Activated CD4-positive, alpha-beta T cell treated with anti-CD3 and anti-CD28 coated beads, Interleukin-10, Interleukin-2, amounts not matched to agents 100 ng/mL and 50 ng/mL, durations not matched to agents 16 hours and 8 hours (primary cell): ENCODE measurements around the gene ATP8A2.
"Not testable (repeated sequence)": the region's sequence is repeated elsewhere in the genome, so short reads cannot be mapped to it uniquely, and the experiment has no call there.

Experiments used
- DNase-seq: peaks from one replicate; pipeline ENCODE4 v3.0.0-alpha.2; 2020

ATP8A2 gene

DNA sequence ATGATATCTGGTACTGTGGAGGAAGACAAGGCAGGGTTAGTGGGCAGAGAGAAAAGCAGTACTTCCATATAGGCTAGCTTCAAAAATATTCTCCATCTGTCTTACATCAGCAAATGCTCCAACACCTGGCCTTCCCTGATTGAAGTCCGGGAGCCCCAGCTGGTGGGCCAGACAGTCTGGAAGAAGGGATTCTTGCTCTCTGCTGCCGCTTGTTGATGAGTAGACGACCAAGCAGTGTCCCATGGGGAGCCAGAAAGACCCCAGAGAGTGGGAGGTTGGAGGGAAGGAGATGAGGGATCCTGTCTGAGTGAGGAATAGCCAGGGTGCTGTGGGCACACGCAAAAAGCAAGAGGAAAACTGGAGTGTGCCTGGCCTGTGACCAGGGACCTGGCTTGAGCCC is 95.1 kb downstream of the ATP8A2 start:
- DNase-seq, result no peak

DNA sequence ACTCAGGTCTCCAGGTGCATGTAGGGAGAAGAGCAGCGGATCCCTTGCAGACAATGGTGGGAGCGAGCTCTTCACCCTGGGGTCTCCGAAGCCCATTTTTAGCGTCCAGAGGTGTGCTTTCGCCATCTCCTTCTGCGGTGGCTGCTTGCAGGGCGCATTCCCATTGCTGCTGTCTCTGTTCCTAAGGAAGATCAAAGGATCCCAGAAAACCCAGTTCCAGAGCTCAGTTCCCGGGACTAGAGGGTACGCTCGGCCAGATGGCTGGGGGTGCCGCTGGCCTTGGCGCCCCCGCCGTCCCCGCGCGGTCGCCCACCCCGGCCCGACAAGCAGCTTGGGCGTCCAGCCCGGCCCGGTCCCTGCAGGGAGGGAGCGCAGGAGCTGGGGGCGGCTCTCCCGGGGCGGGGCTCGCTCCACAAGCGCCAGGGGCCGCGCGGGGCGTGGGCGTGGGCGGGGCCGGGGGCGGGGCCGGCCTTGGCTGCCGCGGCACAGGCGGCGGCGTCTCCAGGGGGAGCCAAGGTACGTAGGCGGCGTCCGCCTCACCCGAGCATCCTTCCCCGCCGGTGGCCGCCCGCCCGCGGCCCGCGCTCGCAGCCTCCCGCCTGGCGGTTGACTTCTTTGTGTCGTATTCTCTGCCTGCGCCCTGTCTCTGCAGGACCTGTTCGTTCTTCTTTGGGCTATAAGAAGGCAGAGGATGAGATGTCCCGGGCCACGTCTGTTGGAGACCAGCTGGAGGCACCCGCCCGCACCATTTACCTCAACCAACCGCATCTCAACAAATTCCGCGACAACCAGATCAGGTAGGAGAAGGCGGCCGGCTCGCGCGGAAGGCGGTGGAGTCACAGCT is 96.8 kb downstream of the ATP8A2 start:
- peak; percentile 40 for DNase-seq

DNA sequence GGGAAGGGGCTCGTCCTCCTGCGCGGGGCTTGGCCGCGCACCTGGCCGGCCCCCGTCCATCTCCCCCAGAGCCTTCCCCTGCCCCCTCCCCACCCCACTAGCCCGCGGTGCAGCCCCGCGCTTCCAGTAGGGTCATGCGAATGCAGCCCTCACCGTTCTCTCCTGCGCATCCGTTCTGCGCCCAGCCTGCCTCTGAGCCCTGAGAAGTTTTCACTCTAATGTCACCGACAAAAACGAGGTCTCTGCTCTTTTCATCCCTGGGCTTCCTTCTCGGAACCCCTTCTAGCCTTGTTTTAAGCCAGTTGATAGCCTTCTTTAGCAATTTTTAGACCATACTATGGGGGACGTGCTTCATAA is 97.4 kb downstream of the ATP8A2 start:
- no peak for DNase-seq

DNA sequence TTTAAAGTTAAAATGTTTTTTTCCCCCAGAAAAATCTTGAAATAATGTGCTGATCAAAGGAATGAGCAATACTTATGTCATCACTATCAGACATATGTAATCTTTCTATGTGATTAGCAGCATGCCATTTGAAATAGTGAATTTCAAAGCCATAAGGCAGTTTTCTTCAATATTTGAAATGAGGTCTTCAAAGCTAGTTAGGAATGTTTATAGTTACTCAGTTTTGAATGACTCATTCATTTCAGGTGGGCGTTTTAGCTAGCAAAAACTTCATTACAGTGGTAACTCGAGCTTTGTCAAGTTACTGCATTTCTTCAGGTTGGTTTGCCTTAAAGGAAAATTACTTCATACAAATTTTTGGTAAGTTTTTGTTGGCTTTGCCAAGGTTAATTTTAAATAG is 102.1 kb downstream of the ATP8A2 start:
- DNase-seq, result no peak

DNA sequence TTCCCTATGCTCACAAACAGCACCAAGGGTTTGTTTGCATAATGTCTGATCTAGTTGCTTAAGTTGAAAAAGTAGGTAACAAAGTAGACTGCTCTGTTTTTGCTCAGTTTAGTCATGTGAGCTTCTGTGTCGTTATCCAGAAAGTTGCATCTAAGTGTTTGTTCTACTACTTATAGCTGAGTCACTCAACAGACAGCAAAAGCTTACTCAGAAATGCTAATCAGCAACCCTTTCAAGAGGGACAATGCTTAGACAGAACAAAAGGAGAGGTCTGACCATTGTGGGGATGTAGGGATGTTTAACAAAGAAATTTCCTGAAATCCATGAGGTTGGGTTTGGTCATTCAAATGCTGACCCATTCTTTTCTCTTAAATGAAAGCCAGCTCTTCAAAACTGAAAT is 106.4 kb downstream of the ATP8A2 start:
- no peak for DNase-seq

DNA sequence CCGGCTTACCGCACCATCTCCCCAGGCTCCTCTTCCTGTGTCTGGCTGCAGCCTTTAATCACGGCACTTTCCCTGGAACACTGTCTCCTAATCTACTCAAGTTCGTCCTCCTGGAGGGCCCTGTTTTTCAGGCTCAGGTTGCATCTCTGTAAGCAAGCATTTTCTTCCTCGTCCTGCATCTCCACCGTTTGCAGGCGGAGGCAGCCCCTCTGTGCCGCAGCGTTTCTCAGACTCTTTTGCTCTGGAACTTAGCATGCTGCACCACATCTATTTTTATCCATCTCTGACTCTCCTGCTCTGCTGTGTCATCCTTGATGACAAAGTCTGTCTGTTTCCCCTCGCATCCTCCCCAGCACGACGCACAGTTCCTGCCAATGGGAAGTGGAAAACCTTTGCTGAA is 117.5 kb downstream of the ATP8A2 start:
- DNase-seq, result no peak

DNA sequence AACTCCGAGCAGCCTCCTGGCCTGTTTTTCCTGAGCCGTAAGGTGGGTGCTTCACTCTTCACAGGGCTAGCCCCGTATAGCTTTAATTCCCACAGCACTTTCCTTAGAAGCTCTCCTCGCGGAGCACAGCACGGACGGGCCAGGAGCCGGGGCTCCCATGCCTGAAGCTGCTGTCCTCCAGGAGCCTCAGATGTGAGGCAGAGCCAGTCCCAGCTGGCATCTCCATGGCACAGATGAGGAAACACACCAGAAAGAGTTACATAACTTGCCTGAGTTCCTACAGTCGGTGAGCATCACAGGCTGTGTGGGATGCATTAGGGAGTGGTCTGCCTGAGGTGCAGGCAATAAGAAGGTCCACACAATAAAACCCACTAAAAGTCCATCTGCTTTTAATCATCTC is 118.5 kb downstream of the ATP8A2 start:
- no peak for DNase-seq

DNA sequence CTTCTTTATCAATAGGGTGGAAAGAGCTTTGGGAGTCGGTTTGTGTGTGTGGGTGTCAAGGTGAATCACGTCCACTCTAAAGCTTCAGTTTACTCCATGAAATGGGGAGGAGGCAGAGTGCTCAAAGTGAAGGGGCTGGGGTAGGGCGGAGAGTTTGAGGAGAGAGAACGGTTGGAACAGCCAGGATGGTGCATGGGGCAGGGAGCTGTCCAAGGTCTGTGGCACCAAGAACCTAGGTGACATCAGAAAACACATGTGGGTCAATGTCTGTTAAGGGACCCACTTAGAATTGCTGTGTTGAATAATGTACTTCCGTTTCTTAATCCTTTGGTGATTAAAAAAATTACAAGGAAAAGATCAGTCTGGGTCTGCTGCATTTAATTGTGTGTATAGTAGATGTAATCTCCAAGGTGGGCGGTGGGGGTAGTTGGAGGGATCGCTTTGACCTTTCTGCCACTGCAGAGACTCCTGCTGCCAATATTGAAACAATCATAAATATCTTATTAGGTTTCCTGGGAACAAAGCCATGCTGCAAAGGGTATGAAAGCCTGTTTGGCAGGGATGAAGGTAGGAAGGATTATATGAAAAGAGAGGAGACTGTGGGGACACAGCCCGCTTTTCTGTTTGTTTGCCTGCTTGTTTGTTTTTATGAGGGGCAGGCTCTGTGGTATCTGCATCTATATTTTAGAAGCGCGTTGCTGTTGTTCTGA is 122.3 kb downstream of the ATP8A2 start:
- DNase-seq, result no peak

DNA sequence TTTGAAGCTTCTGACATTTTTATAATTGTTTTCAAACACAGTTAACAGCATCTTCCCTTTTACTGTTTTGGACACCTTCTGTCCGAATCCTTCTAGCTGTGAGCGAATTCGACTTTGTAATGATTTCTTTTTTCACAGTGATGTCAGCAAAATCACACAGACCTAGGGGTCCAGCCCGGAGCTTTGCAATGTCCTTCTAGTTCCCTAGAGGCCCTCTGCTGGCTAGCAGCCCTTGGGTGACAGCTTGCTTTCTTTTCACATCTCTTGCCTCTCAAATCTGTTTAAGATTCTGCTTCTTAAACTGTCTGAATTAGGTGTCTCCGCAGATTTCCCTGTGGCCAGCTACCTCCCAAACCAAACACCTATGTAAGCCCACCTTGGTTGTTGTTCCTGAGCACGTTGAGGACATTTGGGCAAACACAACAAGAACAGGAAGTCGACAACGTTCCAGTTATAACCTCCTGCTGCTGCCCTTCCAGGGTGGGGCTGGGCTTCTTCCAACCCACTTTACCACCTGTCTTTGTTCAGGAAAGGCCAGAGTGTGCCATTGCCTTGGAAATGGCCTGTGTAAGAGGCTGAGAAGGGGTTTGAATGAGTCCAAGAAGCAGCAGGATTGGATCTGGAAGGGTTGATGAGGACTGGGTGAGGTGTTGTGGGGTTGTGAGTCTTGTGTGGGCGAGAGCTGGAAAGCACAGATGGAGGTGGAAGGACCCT is 123.1 kb downstream of the ATP8A2 start:
- DNase-seq, result no peak

DNA sequence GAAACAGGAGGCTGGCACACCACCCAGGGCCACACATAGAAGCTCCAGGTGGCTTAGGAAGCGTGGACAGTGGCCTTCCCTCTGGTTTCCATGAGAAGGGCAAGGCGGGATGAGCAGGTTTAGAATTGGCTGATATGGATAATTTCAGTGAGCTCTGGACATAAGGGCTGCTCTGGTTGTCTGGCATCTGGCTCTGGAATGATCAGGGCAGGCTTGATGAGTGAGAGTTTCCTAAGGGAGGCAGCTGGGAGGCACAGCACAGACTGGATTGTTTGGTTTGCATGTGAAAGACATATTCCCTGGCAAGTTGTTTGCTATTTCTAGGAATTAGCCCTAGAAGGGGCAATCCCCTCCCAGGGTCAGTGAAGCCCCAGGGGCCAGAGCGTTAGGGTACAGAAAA is 129.5 kb downstream of the ATP8A2 start:
- no peak for DNase-seq

DNA sequence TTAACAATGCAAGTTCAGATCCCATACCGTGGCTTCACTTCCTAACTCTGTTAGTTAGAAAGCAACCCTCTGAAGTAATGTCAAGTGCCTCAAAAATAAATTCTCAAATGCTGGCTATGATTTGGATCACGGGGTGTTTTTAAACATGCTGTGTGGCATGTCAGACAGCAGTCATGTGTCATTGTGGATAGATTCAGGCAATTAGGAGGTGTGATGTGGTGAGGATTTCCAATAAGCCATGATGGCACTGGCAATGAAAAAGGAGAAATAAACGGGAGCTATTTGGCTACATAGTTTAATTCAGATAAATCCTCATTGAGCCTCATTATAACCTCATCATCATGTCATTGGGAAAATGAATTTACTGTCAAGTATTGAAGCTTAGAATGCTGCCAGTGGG is 130.3 kb downstream of the ATP8A2 start:
- no peak for DNase-seq

DNA sequence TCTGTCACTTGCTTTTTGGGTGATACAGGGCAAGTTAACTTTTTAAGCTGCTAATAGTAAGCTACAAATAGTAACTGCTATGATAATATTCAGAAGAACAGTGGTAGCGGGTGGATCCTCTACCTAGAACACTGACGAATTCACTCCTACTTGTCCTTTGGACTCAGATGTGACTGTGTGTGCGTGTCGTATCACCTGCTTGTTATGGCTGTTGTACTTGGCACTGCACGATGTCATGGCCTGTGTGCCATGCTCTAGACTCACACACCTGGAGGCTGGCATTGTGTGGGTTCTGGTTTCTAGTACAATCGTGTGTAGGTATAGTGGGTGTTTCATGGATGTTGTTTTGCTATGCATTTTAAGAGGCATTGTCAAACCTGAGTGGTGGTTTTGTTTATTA is 130.8 kb downstream of the ATP8A2 start:
- DNase-seq, result no peak

DNA sequence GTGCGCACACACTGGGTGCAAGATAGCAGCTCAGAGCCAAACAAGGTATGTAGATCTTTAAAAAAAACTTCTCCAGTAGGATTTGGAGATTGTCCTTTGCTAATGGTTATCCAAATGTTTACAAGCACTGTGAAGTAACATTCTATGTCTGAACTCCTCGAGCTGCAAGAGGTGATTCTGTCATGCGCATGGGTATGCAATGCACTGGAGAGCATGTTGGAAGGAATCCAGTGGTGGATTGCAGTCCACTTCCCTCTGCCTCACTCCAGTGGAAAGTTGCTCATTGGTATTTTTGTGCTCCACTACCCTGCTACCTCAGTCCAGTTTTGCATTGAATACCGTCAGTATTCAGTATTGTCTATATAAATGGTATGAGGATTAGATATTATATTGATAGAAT is 132.1 kb downstream of the ATP8A2 start:
- DNase-seq, result no peak

DNA sequence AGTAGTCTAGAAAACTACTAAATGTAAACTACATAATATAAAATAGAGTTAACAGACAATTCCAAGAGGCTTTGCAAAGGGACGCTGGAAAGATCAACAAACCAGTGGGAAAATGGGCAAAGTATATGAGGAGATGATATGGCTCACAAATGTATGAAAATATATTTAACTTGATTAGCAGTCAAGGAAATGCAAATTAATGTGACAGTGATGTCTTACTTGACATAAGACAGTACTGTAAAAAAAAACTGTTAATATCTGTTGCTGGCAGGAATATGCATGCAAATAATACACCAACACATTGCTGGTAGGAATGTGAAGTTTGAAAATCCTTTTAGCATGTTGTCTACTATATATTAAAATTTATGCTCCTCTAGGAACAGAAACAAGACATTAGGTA is 136.1 kb downstream of the ATP8A2 start:
- DNase-seq, result no peak

DNA sequence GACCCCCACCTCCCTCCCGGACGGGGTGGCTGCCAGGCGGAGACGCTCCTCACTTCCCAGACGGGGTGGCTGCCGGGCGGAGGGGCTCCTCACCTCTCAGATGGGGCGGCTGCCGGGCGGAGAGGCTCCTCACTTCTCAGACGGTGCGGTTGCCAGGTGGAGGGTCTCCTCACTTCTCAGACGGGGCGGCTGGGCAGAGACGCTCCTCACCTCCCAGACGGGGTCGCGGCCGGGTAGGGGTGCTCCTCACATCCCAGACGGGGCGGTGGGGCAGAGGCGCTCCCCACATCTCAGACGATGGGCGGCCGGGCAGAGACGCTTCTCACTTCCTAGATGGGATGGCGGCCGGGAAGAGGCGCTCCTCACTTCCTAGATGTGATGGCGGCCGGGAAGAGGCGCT is 141.3 kb downstream of the ATP8A2 start:
- DNase-seq, result not testable (repeated sequence)

DNA sequence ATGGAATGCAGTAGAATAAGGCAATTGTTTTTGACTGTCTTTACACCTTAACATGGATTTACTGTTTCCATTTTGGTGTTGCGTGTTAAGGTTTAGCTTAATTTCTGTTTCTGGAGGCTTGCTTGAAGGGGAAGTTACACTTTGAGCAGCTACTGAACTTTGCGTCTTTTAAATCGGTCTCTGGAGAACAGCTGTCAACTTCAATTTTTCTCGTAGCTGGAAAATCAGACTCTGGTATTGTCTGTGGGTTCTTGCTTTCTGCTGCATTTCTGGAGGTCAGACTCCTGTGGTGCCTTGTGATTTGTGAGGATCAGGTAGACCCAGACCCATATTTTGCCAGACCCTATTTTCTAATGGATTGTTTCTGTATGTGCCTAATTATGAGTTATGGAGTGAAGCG is 146.7 kb downstream of the ATP8A2 start:
- DNase-seq, result no peak

DNA sequence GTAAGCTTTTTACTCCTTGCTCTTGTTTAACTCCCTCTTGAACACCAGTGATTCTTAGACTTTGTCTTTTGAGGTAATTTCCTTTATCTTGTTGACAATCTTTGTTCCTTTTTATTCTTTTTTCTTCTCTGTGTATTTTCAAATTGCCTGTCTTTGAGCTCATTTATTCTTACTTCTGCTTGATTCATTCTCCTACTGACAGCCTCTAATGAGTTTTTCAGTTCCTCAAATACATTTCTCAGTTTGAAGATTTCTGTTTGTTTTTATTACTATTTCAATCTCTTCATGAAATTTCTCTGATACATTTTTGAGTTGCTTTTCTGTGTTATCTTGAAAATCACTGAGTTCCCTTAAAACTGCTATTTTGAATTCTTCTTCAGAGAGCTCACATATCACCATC is 154.1 kb downstream of the ATP8A2 start:
- no peak for DNase-seq

DNA sequence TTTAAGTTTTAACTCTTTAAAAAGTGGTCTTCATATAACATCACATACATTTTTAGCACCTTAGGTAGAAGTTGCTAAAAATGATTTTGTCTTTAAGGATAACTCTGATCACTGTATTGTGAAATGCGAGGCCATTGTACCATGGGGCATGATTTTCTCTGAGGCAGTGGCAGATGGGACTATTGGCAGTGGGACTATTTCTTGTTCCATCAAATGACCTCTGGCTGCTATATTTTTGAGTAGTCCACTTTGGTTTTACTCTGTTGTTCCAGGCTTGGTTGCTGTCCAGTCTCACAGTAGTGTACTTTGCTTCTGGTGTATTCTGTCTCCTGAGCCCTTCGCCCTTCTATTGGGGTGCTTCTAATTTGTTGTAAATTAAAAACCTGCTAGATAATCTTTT is 156.5 kb downstream of the ATP8A2 start:
- no peak for DNase-seq

DNA sequence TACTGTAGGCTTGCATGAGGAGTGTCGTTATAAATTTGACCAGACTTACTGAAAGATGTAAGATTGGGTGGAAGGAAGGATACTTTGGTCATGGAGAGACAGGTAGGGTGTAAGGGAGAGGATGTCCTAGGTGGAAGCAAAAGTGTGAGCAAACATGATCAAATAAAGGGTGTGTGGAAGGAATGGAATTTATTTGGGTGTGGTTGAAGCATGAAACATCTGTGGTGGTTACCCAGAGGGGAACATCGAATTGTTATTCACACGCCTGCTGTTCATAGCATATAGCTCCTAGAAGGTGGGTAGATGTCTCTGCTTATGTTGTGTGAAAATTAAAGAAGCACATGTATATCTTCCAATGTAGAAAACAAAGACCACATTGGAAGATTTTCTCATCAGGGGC is 157.7 kb downstream of the ATP8A2 start:
- DNase-seq, result no peak

DNA sequence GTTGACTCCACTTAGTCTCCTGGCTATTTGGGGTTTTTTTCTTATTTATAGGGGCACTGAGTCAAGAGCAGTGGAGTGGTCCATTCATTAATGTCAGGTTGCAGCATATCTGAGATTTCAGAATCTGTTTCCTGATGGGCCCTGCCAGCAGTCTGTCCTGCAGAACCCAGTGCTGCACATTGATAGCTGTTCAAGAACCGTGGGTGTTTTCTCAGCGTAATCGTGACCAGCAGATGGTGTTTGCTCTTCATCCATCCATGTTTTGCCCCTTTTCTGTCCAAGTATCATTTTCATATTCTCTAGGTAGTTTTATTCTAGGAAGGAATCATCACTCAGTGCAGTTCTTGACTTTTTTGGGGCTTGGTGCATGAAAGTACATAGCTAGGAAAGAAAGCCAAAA is 166.5 kb downstream of the ATP8A2 start:
- no peak for DNase-seq

DNA sequence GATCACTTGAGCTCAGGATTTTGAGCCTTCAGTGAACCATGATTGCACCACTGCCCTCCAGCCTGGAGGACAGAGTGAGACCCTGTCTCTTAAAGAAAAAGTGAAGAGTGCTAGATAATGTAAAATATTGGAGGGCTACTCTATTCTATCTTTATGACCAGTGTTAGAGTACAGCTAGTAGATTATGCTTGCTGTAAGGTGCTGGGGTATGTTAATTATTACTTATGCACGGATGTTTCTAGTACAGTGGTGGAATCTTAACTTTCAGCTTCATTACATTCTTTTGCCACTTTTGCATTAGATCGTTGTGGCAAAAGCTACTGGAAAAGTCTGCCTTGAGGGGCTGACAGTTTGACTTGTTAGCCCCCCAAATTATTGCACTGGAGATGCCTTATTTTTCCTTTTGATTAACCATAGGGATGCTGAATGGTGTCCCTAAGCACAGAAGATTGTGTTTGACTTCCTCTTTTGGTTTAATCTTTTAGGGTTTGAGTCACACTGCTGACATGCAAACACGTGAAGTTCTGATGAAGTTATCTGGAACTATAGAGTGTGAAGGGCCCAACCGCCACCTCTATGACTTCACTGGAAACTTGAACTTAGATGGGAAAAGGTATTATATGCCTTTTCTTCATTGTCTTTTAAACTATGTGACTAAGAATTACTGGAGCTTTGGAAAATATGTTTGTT is 169.8 kb downstream of the ATP8A2 start:
- DNase-seq, result no peak

DNA sequence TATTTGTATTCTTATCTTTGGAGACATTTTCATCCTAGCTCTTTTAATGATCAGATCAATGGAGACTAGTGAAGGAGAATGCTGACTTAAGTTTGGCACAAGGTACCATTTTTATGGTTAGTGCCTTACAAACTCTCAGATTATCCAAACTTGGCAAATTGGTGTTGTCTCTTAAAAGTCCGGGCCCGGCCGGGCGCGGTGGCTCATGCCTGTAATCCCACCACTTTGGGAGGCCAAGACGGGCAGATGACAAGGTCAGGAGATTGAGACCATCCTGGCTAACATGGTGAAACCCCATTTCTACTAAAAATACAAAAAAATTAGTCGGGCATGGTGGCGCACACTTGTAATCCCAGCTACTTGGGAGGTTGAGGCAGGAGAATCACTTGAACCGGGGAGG is 177.2 kb downstream of the ATP8A2 start:
- DNase-seq, result not testable (repeated sequence)

DNA sequence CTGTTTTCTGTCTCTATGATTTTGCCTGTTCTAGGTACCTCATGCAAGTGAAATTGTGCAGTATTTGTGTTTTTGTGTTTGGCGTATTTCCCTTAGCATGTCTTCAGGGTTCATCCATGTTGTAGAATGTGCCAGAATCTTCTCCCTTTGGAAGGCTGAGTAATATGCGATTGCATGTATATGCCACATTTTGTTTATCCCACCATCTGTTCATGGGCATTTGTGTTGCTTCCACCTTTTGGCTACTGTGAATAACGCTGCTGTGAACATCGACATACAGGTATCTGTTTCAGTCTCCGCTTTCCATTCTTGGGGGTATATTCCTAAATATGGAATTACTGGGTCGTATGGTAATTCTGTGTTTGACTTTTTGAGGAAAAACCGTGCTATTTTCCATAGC is 190.0 kb downstream of the ATP8A2 start:
- no peak for DNase-seq

DNA sequence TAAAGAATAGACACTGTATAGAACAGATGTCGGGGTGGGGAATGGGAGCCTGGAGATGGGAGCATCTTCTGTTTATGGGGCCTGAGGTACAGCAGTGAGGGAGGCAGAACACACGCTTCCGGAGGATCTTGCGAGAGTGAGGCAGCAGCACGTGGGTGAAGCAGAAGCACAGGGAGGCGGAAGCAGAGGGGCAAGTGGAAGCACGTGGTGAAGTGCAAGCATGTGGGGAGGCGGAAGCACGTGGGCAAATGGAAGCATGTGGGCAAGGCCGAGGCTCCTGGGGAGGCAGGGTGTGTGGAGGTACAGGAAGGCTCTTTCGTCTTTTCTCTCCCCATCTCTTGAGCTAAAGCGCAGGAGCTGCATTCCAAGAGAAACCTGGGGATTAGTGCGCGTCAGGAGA is 198.4 kb downstream of the ATP8A2 start:
- no peak for DNase-seq
